ENCODE measurements around the gene OTUB2.

DNA sequence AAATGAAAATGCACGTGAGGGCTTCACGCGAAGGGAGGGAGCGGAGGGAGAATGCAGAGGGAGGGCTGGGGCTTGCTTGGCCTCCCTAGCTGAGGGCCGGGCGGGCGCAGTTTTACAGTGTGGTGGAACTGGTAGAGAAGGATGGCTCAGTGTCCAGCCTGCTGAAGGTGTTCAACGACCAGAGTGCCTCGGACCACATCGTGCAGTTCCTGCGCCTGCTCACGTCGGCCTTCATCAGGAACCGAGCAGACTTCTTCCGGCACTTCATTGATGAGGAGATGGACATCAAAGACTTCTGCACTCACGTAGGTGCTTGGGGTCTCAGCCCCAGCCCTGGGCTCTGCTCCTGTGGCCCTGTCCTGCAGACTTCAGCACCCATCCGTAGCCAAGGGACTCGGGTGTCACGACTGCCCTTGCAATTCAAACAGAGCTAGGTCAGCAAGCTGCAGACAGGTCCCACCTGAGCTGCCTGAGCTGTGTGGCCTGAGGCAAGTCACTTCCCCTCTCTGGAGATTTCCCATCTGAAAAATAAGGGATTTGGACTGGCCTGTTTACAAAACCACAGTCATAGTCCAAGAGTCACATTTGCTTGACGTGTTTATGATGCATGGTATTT is 18.4 kb downstream of the OTUB2 start:
- TF ChIP-seq, protein P1, sequence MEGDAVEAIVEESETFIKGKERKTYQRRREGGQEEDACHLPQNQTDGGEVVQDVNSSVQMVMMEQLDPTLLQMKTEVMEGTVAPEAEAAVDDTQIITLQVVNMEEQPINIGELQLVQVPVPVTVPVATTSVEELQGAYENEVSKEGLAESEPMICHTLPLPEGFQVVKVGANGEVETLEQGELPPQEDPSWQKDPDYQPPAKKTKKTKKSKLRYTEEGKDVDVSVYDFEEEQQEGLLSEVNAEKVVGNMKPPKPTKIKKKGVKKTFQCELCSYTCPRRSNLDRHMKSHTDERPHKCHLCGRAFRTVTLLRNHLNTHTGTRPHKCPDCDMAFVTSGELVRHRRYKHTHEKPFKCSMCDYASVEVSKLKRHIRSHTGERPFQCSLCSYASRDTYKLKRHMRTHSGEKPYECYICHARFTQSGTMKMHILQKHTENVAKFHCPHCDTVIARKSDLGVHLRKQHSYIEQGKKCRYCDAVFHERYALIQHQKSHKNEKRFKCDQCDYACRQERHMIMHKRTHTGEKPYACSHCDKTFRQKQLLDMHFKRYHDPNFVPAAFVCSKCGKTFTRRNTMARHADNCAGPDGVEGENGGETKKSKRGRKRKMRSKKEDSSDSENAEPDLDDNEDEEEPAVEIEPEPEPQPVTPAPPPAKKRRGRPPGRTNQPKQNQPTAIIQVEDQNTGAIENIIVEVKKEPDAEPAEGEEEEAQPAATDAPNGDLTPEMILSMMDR (IDR thresholded peaks at IDR 0.05): no peak
- TF ChIP-seq POLR2AphosphoS5 (IDR thresholded peaks at IDR 0.05) (no peak), EP300 (IDR thresholded peaks at IDR 0.05) (no peak), POLR2A (IDR thresholded peaks at IDR 0.05) (no peak)
